Stimulated activated CD4-positive, alpha-beta T cell treated with anti-CD3 and anti-CD28 coated beads, Interleukin-4, amount 100 ng/mL, for 48 hours (primary cell): ENCODE measurements around the gene BMPR1B.
"Not testable (repeated sequence)": the region's sequence is repeated elsewhere in the genome, so short reads cannot be mapped to it uniquely, and the experiment has no call there.

Source experiments
- DNase-seq, 2 donors: peaks; one replicate each; pipeline ENCODE4 v3.0.0-alpha.2; 2020; ENCODE audit warnings: low read depth in 2 of 2

BMPR1B gene

DNA sequence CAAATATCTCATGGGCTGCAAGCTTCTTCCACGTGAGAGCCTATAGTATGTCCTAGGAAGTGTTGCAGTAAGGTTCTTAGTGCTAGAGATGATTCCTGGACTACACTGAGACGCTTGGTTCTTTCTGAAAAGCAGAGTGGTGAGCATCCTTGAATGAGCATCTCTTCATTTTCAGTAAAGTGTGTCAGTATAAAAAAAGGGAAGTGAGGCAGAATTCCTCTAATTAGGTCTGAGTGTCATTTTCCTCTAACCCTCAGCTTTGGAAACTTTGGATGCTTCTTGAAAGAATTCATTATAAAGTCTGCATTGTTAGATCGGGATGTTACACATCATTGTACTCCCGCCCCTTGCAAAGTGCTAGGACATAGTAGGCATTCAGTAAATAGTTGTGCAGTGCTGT lies 5.2 kb downstream of the BMPR1B start:
- no peak for DNase-seq

DNA sequence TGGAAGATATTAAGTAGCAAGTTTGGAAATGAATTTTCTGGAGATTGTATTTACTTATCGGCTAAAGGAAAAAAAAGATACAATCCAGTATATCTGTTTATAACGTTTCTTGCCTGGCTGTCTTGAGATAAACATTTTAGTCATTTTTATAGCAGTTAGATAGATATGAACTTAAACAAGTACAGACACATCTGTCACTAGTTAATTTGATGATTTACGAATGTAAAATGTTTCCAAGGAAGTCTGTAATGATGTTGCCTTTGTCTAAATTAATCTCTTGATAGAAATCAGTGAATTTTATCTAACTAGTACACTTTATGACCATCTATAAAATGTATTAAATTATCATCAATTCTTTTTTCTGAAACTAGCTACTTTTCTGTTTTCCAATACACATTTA lies 5.7 kb downstream of the BMPR1B start:
- DNase-seq = no peak

DNA sequence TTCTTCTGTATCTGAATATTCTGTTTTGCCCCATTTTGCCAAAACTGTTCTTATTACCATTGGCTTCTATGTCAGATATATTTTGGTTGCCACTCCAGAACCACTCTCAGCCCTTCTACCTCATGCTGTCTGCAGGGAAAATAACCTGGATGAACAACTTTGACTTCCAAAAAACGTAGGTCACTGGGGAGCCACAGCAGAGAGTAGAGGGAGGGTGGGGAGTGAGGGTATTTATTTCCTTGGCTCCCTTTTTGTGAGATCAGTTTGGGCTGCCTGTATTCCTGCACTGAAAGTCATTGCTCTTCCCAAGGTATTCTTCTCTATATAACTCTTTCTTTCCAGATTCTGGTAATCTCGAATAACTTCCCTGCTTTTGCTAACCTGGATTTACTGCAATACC lies 6.3 kb downstream of the BMPR1B start:
- DNase-seq = no peak

DNA sequence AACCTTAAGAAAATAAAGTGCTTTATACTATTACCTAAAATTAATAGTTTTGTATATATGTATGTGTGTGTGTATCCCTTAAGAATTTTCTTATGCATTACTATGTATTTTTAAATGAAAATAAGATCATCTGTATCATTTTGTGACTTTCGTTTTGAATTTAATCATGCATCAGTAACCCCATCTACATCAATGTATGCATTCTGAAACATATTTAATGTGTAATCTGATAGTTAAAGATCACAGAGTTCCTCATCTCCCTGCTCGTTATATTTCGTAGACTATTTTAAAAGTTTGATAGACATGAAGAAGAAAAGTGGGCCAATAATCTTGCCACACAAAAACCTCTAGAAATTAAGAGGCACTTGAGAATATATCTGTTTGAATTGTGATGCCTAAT lies 7.4 kb downstream of the BMPR1B start:
- no peak for DNase-seq

DNA sequence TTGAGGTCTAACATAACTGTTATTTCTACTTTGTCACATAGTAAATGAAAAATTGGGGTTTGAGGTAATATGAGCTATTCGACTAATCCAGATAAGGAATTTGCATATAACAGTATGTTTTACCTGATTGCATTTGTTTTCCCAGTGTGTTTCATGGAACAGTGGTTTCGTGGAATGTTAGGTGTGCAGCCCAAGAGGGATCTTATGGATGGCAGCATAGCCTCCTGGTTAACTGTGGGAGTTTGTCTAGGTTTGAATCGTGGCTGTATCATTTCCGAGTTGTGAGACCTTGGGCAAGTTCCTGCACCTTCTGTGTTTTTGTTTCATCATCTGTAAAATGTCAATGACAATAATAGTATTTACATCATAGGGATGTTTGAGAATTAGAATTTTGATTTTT lies 7.9 kb downstream of the BMPR1B start:
- DNase-seq = no peak

DNA sequence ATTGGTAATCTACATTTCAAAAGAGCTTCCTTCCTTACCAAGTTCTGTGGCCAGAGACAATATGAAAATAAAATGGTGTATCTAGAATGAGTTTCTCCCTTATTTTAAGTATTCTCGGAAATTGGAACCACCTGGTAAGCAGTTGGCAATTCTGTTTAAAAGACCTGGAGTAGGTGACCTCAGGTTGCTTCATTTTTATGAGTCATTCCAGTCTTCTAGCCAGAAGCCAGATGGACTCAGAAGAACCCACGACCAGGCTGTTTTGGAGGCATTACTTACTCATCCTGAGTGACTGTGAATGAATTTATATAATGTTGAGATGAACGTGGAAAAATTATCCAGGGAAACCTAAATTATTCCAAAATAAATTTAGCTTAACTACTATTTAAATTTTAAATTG lies 9.1 kb downstream of the BMPR1B start:
- no peak for DNase-seq

DNA sequence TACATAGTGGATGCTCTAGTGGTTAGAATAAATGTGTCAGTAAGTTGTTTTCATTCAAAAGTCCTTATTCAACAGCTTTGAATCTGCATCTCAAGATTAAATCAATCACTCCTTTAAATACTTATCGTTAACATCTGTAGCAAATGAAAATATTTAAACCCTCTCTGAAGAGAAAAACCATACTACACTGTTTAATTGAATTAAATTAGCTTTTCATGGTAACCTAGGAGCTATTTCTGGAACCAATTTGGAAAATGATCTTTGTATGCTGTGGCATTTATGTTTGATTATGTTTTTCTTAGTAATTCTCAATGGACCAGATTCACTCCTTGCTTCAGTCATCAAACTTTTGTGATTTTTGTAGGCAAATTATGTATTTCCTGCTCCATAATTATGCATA lies 9.7 kb downstream of the BMPR1B start:
- DNase-seq = no peak

DNA sequence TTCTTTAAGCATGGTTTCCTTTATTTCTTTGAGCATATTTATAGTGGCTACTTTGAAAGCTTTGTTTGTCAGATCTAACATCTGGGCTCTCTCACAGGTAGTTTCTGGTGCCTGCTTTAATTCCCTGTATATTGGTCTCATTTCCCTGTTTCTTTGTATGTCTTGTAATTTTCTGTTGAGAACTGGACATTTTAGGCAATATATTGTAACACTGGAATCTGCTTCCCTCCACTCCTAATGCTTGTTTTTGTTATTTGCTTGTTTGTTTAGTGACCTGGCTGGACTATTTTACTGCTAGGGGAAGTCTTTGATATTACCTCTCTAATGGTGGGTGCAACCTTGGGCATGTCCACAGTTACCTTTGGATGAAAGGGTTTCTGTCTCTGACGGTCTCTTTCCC lies 25.0 kb downstream of the BMPR1B start:
- DNase-seq = no peak

DNA sequence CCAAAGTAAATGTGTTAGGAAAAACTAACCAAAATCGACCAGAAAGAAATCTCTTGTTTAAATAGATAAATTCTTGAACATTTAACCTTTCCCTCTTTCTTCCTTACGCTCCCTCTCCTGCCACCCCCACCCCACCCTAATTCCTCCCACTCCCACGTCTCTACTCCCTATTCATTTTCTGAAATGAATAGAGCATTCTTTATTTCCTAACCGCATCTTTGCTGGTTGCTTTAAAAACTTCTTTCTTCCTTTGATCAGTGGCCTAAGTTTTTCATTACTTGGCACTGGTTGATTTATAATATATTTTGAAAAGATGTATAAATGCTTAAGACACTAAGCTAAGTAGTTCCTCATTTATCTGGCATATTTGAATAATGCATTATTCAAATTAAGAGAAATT lies 33.9 kb downstream of the BMPR1B start:
- no peak for DNase-seq

DNA sequence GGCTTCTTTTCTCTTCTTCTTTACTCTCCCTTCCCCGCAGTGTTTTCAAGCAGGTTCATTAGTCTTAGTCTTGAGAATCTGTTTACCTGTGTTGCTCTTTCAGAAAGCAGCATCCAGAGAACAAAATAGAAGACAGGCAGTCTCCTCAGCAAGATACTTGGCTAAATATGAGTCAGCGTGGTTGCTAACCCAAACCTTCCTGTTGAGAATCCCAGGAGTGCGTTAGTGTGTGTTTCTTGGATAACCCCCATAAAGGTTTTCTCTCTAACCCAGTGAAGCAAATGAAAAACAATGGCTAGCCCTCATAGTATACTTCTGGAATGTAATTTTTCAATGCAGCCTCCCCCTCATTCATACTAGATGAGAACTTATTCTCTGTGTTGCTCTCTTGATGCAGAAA lies 41.1 kb downstream of the BMPR1B start:
- no peak for DNase-seq

DNA sequence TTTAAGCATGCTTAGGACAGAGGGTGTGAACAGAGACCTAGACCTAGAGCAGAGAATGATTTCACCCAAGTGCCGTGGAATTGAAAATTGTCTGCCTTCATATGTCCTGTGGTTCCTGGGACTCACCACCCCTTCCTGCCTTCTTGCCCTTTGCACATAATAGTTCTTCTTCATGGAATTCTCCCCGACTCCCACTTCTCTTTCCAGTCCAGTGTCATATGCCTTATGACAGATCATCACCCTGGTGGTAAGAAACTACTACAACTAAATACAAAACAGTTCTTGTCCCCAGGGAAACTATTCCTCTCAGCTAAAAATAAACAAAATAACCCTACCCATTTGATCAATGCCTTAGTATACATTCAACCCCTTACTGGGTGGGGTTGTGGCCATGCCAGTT lies 43.3 kb downstream of the BMPR1B start:
- no peak for DNase-seq

DNA sequence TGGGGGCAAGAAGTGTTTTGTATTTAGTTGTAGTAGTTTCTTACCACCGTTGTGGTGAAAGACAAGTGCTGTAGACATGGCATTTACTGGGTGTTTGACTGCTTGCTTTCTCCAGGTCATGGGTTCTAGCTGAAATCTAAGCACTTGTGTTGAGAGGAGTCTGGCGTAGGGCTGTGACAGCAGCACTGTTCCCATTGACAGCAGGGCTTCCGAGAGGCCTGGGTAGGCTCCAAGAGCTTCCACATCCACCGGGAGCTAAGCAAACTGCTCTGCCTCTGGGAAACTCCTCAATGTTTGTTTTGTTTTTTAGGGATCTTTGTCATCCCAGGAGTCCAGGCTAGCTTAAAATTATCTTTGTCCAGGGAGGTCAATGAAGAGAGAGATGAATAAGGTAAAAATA lies 44.3 kb downstream of the BMPR1B start:
- DNase-seq = no peak

DNA sequence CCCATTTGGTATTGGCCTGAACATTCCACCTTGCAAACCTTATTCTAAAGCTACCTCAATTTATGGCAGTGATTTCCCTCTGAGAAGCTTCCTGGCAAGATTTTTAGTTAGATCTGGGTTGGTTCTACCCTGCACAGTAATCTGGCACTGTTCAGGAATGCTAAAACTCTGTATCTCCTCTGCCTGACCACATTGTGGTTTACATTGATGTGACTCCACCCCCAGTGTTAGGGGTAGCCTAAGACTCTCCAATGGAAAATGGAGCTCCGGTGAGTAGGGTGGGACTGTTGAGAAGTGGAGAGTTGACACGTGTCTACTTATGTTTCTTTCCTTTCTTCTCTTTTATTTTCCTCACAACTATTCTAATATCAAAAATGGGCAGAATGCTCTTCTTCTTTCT lies 45.4 kb downstream of the BMPR1B start:
- no peak for DNase-seq

DNA sequence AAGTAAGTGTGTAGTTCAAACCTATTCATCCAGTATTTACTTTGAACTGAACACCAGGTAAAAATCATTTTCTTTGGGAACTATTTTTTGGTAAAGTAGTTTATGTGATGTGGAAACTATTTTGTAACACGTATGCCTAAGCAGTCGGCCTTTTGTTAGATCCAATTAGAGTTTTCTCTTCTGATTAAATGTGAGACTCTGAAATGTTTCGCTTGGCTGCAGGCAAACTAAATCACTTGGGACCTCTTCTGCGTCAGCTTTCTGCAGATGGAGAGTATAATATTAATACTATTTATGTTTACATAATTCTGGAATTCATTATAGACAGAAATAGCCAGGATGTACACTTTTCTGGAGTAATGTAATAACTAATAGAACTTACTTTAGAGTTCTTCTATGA lies 46.9 kb downstream of the BMPR1B start:
- no peak for DNase-seq

DNA sequence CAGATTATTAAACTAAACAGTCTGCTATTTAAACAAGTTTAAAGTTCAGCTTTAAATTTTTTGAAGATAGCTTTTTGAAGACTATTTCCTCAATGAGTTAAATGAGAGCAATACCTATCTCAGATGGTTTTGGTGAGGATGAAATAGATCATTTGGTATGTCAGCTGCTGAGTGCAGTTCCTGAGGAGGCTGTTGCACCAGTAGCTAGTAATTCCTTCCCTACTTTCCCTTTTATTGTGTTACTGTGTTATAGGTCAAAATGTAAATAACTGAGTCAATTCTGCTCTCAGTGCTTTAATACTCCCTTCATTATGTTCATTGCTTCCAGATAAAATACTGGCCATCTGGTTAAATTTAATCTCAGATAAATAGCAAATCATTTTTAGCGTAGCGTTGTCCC lies 48.6 kb downstream of the BMPR1B start:
- DNase-seq = no peak

DNA sequence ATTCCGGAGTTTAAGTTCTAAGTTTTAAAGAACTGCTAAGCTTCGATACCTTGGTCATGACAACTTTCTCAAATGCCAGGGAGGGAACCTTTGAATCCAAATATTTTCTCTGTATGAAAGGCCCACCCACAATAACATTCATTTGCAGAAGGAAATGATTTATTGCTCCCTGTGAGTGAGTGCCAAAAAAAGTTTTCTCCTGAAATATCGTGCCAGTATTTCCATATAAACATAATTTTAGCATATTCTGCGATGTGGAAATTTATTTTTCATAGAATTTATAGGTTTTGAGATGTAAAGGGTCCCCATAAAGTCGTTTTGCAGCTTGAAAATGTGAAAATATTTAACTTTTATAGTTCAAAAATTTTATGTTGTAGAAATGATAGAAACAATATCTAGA lies 53.9 kb downstream of the BMPR1B start:
- DNase-seq = no peak

DNA sequence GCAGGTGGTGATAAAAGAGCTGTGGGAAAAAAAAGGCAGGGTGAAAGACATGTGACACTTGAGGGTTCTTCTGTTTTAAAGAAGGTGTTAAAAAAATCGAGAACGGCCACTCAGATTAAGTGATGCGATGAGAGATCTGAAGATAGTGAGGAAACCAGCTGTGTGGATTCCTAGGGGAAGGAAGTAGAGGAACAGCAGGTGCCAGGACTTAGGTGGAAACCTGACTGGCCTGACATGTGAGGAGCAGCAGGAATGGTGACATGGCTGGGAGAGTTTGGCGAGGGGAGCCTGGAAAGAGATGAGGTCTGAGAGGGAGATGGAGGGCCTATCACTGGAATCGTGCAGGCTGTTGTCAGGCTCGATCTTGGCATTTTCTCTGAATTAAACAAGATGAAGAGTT lies 55.5 kb downstream of the BMPR1B start:
- no peak for DNase-seq

DNA sequence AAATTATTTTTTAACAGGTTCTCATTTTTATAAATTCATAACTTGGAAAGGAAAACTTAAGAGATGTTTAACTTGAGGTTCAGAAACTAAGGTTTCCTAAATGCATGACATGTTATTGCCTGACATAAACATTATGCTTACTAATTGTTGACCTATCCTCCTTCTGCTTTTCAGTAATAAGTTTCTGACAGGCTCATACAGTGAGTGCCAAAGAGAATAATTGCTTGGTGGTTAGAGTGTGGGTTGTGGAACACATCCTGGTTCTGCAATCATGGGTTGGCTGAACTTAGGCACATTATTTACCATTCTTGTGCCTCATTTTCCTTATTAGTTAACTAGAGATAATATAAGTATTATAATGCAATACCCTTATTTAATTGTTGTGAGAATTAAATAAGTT lies 56.5 kb downstream of the BMPR1B start:
- DNase-seq = no peak

DNA sequence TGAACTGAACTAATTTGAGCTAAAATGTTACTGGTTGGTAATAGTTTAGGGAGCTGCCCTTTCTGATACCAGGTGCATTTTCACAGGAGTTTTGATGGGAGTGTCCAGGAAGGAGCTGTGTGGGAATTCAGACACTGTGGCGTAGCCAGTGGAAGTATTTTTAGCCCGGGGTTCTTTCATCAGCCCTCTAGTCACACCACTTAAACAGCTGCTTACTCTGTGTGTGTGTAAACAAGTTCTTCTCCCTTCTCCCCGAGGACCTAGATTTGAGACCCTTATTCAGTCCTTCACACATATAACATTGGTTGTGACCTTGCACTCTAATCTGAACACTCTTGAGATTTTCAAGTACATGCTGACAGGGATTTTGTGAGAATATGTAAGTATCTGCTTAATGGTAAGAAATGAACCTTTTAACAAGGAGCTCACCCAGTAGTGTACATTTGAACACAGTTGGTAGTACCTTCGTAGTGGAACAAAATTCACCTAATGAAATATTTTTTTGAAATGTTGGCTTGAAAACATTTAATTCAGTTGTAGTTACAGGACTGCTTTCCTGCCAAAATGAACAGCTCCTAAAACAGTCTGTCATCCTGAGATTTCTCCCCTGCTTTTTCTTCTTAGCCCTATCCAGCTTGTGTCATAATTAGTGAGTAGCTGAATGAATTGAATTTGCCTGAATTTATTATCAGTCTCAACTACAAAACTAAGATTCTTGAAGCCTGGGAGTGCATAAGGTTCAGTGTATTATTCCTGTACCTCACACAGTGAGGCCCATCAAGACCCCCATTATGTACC lies 61.8 kb downstream of the BMPR1B start:
- no peak for DNase-seq

DNA sequence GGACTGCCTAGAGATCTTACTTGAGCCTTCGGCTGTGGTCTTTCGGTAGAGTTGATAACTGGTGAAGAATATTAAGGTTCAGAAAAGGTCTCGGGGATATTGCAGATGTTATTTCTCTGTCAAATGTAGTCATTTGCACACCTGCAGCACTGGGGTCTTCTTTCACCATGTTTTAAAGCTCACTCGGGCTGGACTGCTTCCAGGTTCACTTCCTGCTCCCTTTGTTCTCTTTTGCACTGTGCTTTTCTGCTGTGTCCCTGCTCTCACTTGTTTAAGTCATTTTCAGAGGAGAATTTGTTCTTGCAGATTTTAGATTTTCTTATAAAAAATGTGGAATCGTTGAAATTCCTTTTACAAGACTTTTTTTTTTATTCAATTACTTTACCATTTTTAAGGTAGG lies 68.5 kb downstream of the BMPR1B start:
- DNase-seq = no peak

DNA sequence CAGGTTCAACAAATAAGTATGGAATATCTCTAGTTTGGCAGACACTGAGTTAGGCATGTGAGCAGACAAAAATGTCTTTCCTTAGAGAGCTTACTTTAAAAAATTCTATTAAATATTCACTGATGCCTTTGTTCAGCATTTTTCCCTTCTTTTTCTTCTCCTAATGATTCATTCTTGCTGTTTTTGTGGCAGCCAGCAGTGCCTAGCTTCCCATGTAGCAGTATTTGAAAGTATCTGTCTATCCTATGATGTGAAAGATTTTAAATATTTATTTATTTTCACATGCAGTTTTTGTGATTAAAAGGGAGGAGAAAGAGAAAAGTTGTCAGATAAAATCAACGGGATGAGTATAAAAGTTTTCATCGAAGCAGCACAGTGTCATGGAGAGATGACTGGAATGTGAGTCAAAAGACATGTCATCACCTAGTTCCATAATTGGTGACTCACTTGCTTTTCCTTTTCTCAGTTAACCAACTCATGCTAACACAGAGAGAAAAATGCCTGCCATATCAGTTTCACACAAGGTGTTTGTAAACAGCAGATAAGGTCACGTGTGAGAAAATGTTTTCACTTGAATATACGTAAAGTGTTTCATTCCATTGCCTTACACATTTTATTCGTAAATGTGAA lies 69.8 kb downstream of the BMPR1B start:
- DNase-seq = no peak

DNA sequence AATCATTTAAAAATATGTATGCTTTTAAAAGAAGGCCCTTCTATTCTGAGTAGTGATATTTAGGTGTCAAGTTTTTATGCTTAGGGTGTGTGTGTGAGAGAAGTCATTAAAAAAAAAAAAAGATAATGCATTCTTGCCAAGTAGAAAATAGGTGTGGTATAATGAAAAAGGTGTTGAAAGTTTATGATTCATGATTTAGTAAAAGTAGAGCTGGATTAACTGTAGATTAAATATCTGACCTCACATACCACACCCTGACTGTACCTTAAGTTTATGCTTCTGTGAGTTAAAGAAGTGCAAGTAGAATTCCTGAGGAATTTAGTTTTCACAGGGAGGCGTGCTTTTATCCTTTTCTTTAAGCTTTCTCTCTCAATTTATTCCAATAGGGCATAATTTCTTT lies 71.1 kb downstream of the BMPR1B start:
- no peak for DNase-seq

DNA sequence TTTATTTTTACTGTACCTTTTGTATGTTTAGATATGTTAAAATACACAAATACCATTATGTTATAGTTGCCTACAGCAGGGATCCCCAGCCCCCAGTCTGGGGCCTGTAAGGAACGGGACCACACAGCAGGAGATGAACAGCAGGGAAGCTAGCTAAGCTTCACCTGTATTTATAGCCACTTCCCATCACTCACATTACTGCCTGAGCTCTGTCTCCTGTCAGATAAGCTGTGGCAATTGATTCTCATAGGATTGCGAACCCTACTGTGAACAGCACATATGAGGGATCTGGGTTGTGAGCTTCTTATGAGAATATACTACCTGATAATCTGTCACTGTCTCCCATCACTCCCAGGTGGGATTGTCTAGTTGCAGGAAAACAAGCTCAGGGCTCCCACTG lies 73.9 kb downstream of the BMPR1B start:
- DNase-seq = no peak

DNA sequence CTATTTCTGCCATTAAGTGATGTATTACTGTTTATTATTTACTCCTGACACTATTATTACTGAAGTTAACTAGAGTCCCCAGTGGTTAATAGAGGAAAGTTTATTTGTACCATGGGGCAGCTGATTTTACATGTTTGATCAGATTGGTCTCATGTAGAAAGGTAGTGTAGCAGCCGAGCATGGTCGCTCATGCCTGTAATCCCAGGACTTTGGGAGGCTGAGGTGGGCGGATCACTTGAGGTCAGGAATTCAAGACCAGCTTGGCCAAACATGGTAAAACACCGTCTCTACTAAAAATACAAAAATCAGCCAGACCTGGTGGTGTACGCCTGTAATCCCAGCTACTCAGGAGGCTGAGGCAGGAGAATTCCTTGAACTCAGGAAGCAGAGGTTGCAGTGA lies 74.6 kb downstream of the BMPR1B start:
- DNase-seq = not testable (repeated sequence)
